ENCODE measurements around the gene ARHGAP9. TPM values are rescaled to one million over a fixed set of nuclear protein-coding genes. Genes with fewer than 3 reads are reported as not detected.
A peak's percentile ranks its signal among the peaks of the same experiment; 100 is the strongest.

Gene ARHGAP9
- total RNA-seq (2014; rRNA removed; shearing (Covaris generic)): 30.6 TPM in 2 replicates

DNA sequence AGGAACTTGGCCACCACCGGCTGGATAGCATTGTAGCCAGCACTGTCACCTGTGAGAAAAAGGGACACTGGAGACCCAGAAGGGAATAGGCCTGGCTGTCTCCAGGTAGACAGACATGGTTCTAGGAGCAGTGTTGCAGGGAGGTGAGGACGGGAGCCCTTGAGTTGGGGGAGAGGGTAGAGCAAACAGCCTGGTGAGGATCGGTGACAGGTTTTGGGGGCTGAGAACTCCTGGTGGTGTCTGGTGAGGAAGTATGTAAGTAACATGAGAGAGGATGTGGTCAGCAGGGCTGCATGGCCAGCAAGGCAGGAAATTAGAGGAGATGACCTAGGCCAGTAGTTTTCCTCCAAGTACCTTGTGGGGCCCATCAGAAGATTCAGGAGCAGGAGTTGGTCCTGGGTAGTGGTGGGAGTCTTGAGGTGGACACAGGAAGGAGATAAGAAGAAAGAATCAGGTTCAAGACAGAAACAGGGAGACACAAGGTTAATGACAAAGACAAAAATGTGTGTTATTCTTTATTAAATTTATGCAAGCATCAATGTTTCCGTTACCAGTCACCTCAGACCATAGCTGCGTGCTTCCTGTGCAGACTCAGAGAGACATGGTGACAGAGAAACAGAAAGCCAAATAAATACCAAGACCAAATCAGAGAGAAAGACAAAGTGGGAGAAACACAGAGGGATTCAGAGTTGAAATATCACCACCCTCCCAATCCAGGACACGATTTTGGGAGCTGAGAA lies at the start of gene ARHGAP9:
TSS of gene ARHGAP9 (minus strand) at position 491 of the 740 bp plus-strand sequence. CDS start at position 31, 460 bp downstream.
- H3K4me3 ChIP-seq: no peak within 1 kb of the TSS
- H3K36me3 ChIP-seq: no peaks in the 10 kb centered on the region
- no peaks in the 10 kb centered on the region for H3K27me3 ChIP-seq (replicated peaks)
- peak within 1 kb of the TSS; percentile 4 for H3K27ac ChIP-seq
- peak in 1 of 2 experiments; percentile 95 for DNase-seq (ENCODE audit: low read depth in 1 of 2, low spot score in 2 of 2)
- no peaks in the 10 kb centered on the region for H3K9me3 ChIP-seq (replicated peaks)
- peaks cover 73% of the 10 kb centered on the region for H3K4me1 ChIP-seq (replicated peaks)

DNA sequence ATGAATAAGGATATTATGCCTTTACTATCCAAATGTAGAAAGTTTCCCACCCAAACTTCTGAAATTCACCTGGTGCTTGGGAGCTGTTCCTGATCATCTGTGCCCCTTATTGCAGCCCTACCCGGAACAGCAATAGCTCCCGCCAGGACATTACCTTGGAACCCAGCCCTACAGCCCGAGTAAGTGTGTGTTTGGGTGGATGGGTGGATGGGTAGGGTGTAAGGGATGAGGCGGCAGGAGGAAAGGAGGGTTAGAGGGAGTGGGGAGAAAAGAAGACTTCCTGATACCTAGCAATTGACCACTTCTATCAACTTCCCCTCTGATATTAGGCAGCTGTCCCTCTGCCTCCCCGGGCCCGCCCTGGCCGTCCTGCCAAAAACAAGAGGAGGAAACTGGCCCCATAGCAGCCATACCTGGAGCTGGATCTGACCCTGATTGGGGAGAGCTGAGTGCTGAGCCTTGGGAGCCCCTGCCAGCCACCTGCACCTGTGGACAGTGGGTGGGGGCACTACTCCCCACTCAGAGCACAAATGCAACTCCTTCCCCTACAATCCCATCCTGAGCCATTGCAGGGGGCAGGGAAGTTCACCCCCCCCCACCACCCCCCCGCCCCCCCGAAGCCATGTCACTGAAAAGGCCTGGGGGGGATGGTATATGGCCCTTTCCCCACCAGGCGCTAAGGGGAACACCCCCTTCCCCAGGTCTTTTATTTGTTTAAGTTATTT lies 49.3 kb upstream of the ARHGAP9 start:
- H3K4me1 ChIP-seq (replicated peaks): peaks cover 10% of the 10 kb centered on the region
- peaks cover 99% of the 10 kb centered on the region for H3K36me3 ChIP-seq
- no peak overlapping the region for H3K27ac ChIP-seq
- DNase-seq (ENCODE audit: low read depth in 1 of 2, low spot score in 2 of 2): peak in 1 of 2 experiments; percentile 77
- H3K9me3 ChIP-seq (replicated peaks): no peaks in the 10 kb centered on the region
- no peaks in the 10 kb centered on the region for H3K27me3 ChIP-seq (replicated peaks)
- H3K4me3 ChIP-seq: no peak overlapping the region

DNA sequence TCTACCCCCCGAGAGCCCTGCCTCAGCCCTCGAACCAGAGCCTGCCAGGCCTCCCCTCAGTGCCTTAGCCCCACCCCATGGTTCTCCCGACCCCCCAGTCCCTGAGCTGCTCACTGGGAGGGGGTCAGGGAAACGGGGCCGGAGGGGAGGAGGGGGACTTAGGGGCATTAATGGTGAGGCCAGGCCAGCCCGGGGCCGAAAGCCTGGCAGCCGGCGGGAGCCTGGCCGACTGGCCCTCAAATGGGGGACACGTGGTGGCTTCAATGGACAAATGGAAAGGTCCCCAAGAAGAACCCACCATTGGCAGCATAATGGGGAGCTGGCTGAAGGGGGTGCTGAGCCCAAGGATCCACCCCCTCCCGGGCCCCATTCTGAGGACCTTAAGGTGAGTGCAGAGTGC lies 48.5 kb upstream of the ARHGAP9 start:
- peaks cover 18% of the 10 kb centered on the region for H3K4me1 ChIP-seq (replicated peaks)
- H3K4me3 ChIP-seq: no peak overlapping the region
- no peaks in the 10 kb centered on the region for H3K27me3 ChIP-seq (replicated peaks)
- no peak overlapping the region for H3K27ac ChIP-seq
- no peaks in the 10 kb centered on the region for H3K9me3 ChIP-seq (replicated peaks)
- H3K36me3 ChIP-seq: peaks cover 99% of the 10 kb centered on the region
- DNase-seq (ENCODE audit: low read depth in 1 of 2, low spot score in 2 of 2): no peak

DNA sequence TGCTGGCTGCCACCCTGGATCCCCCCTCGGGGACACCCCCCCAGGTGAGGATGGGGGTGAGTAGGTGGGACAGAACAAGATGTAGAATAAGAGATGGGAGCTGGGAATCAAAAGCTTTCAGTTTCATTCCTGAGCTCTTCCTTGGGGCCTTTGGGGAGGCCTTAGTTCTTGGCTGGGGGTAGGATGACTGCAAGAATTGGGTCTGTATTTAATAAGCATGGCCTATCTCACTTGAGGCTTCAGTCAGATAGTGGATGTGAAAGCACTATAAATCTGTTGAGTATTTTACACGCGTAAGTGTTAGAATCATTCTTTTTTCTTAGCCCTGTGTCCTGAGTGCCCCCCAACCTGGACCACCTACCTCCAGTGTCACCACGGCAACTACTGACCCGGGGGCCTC lies 47.5 kb upstream of the ARHGAP9 start:
- Histone ChIP-seq H3K4me1 (replicated peaks) (peaks cover 22% of the 10 kb centered on the region), H3K27ac (no peak overlapping the region), H3K36me3 (peaks cover 90% of the 10 kb centered on the region), H3K4me3 (no peak overlapping the region), H3K9me3 (replicated peaks) (no peaks in the 10 kb centered on the region), H3K27me3 (replicated peaks) (no peaks in the 10 kb centered on the region)
- peak; percentile 78 to 86 for DNase-seq (ENCODE audit: low read depth in 1 of 2, low spot score in 2 of 2)

DNA sequence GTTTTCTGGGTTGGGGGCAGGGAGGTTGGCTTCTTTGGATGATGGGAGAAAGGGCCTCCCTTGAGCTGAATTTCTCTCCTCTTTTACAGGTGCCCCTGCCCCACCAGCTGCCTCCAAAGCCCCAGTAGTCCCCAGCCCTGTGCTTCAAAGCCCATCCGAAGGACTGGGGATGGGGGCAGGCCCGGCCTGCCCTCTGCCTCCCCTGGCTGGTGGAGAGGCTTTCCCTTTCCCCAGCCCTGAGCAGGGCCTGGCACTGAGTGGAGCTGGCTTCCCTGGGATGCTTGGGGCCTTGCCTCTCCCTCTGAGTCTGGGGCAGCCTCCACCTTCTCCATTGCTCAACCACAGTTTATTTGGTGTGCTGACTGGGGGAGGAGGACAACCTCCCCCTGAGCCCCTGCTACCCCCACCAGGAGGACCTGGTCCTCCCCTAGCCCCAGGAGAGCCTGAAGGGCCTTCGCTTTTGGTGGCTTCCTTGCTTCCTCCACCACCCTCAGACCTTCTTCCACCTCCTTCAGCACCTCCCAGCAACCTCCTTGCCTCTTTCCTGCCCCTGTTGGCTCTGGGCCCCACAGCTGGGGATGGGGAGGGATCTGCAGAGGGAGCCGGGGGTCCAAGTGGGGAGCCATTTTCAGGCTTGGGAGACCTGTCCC lies 46.9 kb upstream of the ARHGAP9 start:
- Histone ChIP-seq H3K9me3 (replicated peaks) (no peaks in the 10 kb centered on the region), H3K36me3 (peaks cover 84% of the 10 kb centered on the region), H3K4me1 (replicated peaks) (peaks cover 27% of the 10 kb centered on the region)

DNA sequence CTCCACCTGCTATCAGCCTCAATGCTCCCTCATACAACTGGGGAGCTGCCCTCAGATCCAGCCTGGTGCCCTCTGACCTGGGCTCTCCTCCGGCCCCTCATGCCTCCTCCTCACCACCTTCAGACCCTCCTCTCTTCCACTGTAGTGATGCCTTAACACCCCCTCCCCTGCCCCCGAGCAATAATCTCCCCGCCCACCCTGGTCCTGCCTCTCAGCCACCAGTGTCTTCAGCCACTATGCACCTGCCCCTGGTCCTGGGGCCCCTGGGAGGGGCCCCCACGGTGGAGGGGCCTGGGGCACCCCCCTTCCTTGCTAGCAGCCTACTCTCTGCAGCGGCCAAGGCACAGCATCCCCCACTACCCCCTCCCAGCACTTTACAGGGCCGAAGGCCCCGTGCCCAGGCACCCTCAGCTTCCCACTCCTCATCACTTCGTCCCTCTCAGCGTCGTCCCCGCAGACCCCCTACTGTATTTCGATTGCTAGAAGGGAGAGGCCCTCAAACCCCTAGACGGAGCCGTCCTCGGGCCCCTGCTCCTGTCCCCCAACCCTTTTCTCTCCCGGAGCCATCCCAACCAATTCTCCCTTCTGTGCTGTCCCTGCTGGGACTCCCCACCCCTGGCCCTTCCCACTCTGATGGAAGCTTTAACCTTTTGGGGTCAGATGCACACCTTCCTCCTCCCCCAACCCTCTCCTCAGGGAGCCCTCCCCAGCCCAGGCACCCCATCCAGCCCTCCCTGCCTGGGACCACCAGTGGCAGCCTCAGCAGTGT lies 46.1 kb upstream of the ARHGAP9 start:
- Histone ChIP-seq H3K27ac (no peak overlapping the region), H3K27me3 (replicated peaks) (no peaks in the 10 kb centered on the region), H3K36me3 (peaks cover 76% of the 10 kb centered on the region), H3K9me3 (replicated peaks) (no peaks in the 10 kb centered on the region), H3K4me1 (replicated peaks) (peaks cover 35% of the 10 kb centered on the region), H3K4me3 (no peak overlapping the region)
- DNase-seq (ENCODE audit: low read depth in 1 of 2, low spot score in 2 of 2): peak in 1 of 2 experiments; percentile 77

More for the DNA sequence above, 46.9 kb upstream of the ARHGAP9 start:
- H3K27ac ChIP-seq: no peak overlapping the region
- no peak overlapping the region for H3K4me3 ChIP-seq
- DNase-seq (ENCODE audit: low read depth in 1 of 2, low spot score in 2 of 2): peak in 1 of 2 experiments; percentile 78
- H3K27me3 ChIP-seq (replicated peaks): no peaks in the 10 kb centered on the region

DNA sequence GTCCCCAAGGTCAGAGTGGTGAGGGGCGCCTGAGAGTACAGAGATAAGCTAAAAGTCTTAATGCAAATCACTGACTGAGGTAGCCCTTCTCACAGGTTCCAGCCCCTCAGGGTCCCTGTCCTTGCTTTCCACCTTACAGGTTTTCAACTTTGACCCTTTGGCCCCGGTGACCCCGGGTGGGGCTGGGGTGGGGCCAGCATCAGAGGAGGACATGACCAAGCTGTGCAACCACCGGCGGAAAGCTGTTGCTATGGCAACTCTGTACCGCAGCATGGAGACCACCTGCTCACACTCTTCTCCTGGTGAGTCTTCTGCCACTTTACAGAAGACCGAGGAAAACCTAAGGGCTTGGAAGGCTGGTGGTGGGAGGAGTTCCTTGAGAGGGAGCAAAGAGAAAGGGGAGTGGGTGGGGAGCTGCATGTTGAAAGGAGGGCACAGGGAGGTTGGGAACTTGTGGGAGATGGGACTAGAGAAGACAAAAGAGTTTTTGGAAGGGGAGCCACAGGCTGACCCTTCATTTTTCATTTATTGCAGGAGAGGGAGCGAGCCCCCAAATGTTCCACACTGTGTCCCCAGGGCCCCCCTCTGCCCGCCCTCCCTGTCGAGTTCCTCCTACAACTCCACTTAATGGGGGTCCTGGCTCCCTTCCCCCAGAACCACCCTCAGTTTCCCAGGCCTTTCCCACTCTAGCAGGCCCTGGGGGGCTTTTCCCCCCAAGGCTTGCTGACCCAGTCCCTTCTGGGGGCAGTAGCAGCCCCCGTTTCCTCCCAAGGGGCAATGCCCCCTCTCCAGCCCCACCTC lies 45.3 kb upstream of the ARHGAP9 start:
- H3K4me1 ChIP-seq (replicated peaks): peaks cover 37% of the 10 kb centered on the region
- H3K9me3 ChIP-seq (replicated peaks): no peaks in the 10 kb centered on the region
- no peak overlapping the region for H3K4me3 ChIP-seq
- peaks cover 71% of the 10 kb centered on the region for H3K36me3 ChIP-seq
- no peaks in the 10 kb centered on the region for H3K27me3 ChIP-seq (replicated peaks)
- no peak overlapping the region for H3K27ac ChIP-seq
- DNase-seq (ENCODE audit: low read depth in 1 of 2, low spot score in 2 of 2): peak in 1 of 2 experiments; percentile 80

DNA sequence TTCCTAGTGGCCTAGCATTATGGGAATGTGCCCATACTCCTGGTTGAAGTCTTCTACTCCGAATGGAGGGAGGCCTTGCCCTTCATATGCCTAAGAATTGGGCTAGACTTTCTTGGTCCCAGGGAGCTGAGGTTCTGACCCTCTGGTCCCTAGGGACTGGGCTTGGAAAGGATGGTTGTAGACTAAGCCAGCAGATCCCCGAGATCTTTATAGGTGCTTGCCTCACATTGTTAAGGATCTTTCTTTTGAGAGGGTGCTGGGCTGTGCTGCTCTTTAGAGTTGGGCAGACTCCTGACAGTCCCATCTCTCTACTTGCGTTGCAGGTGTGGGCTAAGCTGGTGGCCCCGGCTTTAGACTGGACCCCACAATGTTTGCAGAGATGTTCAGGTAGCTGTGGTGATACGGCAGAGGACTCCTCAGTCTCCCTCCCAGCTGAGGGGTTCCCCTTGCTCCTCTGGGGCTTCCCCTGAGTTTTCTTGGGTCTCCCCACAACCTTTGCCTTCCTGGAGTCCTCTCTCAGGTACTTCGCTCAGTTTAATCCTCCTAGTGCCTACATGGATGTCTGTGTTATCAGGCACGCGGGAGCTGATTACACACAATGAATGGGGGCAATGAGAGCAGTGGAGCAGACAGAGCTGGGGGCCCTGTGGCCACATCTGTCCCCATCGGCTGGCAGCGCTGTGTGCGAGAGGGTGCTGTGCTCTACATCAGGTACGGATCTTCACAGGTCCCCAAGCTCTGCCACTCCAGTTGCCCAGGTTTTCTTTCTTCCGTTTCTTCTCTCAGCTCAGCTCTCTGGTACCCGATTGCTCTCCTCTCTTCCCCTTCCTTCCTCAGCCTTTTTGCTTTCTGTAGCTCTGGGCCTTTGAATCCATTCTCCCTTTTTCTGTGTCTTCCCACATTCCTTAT lies 44.3 kb upstream of the ARHGAP9 start:
- Histone ChIP-seq H3K4me1 (replicated peaks) (peaks cover 45% of the 10 kb centered on the region), H3K9me3 (replicated peaks) (no peaks in the 10 kb centered on the region), H3K4me3 (peak overlapping the region; percentile 51), H3K36me3 (peaks cover 73% of the 10 kb centered on the region), H3K27me3 (replicated peaks) (no peaks in the 10 kb centered on the region), H3K27ac (peak overlapping the region; percentile 46)
- DNase-seq (ENCODE audit: low read depth in 1 of 2, low spot score in 2 of 2): peak in 1 of 2 experiments; percentile 85

DNA sequence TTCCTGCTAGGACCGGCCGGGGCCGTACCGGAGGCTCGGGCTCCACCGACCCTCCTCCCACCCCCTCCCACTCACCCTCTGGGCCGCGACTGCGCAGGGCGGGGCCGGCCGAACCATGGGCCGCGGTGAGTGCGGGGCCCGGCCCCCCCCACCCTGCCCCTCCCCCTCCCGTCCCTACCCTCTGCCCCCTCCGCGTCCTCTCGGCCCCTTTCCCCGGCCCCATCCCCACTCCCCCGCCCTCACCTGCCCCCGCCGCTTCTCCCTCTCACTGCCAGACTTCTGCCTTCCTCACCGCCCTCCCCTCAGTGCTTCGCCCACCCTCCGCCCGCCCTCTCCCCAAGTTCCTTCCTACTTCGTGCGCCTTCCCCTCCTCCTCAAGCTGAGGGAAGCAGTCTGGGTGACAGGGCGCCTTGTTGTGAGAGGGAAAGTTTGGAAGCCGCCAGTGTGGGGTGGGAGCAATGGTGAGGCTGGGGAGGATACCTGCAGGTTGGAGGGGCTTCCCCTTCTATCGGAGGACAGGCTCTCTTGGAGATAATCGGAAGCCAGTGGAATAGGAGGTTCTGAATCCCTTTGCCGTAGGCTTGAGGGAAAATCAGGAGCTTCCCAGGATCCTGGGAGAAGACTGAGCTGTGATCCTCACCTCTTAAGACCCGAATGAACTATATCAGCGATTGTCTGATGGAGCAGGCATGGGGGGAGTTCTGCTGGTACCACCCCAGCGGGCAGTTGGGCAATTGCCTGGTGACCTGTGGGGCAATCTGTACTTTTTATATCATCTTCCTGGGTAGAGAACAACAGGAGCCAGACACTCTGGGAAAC lies 43.4 kb upstream of the ARHGAP9 start:
- no peaks in the 10 kb centered on the region for H3K27me3 ChIP-seq (replicated peaks)
- H3K36me3 ChIP-seq: peaks cover 73% of the 10 kb centered on the region
- peak overlapping the region; percentile 95 for H3K27ac ChIP-seq
- no peaks in the 10 kb centered on the region for H3K9me3 ChIP-seq (replicated peaks)
- no peak for DNase-seq (ENCODE audit: low read depth in 1 of 2, low spot score in 2 of 2)
- peak overlapping the region; percentile 51 for H3K4me3 ChIP-seq
- H3K4me1 ChIP-seq (replicated peaks): peaks cover 54% of the 10 kb centered on the region

DNA sequence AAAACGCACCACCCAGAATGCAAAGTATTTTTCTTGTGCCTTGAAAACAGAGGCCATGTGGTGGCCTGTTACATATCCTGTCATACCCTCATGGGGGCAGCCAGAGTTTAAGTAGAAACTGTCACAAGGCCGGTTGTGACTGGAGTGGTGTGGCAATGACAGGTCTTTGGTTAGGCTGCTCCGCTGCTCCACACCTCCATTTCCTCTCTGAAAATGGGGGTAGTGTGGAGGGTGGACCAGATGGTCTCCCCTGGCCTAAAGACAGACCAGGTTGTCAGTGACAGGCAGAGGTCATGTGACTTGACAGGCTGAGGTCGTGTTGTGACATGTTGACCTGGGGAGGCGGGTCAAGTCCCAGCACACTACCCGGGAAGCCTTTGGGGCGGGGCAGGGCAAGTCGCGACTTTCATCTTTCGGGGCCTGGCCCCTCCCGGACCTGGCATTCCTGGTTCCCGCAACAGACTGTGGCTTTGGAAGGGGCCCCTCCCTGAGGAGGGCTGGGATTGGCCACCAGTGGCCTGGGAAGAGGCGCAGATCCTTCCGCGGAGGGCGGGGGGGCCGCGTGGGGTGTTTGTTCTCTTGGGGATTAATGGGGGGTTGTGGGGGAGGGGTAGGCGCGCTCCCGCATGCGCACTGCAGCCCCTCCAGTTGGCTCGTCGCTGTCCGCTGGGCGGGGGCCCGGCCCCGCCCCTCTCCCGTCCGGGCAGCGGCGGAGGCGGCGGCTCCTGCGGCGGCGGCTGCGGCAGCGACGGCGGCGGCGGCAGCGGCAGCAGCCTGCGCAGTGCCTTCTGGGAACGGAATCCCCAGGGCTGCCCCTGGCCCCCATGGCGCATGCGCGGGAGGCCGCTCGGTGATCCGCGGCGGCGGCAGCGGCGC lies 42.6 kb upstream of the ARHGAP9 start, which contains the start of gene MBD6:
TSS of gene MBD6 (plus strand) at position 814 of the 876 bp plus-strand sequence. CDS start 1,480 bp downstream, outside the sequence.
- Histone ChIP-seq H3K9me3 (replicated peaks) (no peaks in the 10 kb centered on the region), H3K4me3 (peak within 1 kb of the TSS; percentile 51), H3K4me1 (replicated peaks) (peaks cover 62% of the 10 kb centered on the region), H3K36me3 (peaks cover 73% of the 10 kb centered on the region), H3K27me3 (replicated peaks) (no peaks in the 10 kb centered on the region), H3K27ac (peak within 1 kb of the TSS; percentile 95)
- no peak for DNase-seq (ENCODE audit: low read depth in 1 of 2, low spot score in 2 of 2)
